ENCODE measurements around the gene RNU4-1.

Gene RNU4-1

GRCh38 chr12:120287491-120287890, 5.5 kb downstream of the RNU4-1 start:
- no peak for FAIRE-seq

GRCh38 chr12:120286768-120287490, 6.1 kb downstream of the RNU4-1 start:
- no peak for FAIRE-seq

- no peak for FAIRE-seq
Measured at GRCh38 chr12:120284381-120284780, 8.7 kb downstream of the RNU4-1 start.

GRCh38 chr12:120283318-120283717, 9.7 kb downstream of the RNU4-1 start:
- no peak for FAIRE-seq

GRCh38 chr12:120278137-120279069, 14.6 kb downstream of the RNU4-1 start:
- no peak for FAIRE-seq

GRCh38 chr12:120276734-120277133, 16.3 kb downstream of the RNU4-1 start:
- FAIRE-seq, result no peak

GRCh38 chr12:120267736-120268135, 25.3 kb downstream of the RNU4-1 start:
- no peak for FAIRE-seq

- FAIRE-seq, result no peak
Measured at GRCh38 chr12:120266180-120266870, 26.7 kb downstream of the RNU4-1 start.

GRCh38 chr12:120265473-120266179, 27.4 kb downstream of the RNU4-1 start, which contains the start of gene PXN:
Gene PXN (minus strand): TSS chr12:120265730. CDS start chr12:120265629, 101 bp downstream.
- no peak for FAIRE-seq

GRCh38 chr12:120264904-120265472, 28.0 kb downstream of the RNU4-1 start:
- FAIRE-seq, result no peak

GRCh38 chr12:120264086-120264903, 28.7 kb downstream of the RNU4-1 start:
- FAIRE-seq, result no peak

GRCh38 chr12:120263748-120264085, 29.3 kb downstream of the RNU4-1 start:
- no peak for FAIRE-seq

- FAIRE-seq, result no peak
Measured at GRCh38 chr12:120262852-120263747, 29.9 kb downstream of the RNU4-1 start.

- FAIRE-seq, result no peak
Measured at GRCh38 chr12:120261951-120262851, 30.8 kb downstream of the RNU4-1 start.

- FAIRE-seq, result no peak
Measured at GRCh38 chr12:120260607-120261006, 32.4 kb downstream of the RNU4-1 start.

- FAIRE-seq, result no peak
Measured at GRCh38 chr12:120259418-120260202, 33.4 kb downstream of the RNU4-1 start.

- FAIRE-seq, result no peak
Measured at GRCh38 chr12:120258323-120258896, 34.6 kb downstream of the RNU4-1 start.

Data from endometrium (tissue), 2 donors.